SK-N-SH (cell line): ENCODE measurements around the gene DPYSL4. TPM values are rescaled to one million over a fixed set of nuclear protein-coding genes. Genes with fewer than 3 reads are reported as not detected.

Experiments
- CTCF ChIA-PET: fragments of 300-600, 350-600 bp; formaldehyde crosslinking; extraction: SDS; loops from one replicate; lab custom pipeline; 2021; lab: Yijun Ruan, JAX
- POLR2A ChIA-PET: fragments of 350-600 bp; sonication (Branson Sonifier 250); formaldehyde crosslinking; extraction: SDS; loops from one replicate; lab custom pipeline; 2020; ENCODE audit warnings: antibody characterized with exemption, inconsistent platforms; lab: Yijun Ruan, JAX
- DNase-seq: peaks from one replicate; pipeline ENCODE4 v3.0.0; 2012
- H2AFZ ChIP-seq: fragments of 200-600 bp; sonication (generic); 2 replicates; pipeline ENCODE4 v1.8.1; 2016; ENCODE audit warnings: antibody characterized with exemption, mild to moderate bottlenecking, low read depth
- H3F3A ChIP-seq: fragments of 200-600 bp; sonication (generic); replicated peaks from 2 replicates; pipeline ENCODE3; 2016; ENCODE audit warnings: antibody characterized with exemption, mild to moderate bottlenecking; ENCODE audit not compliant: insufficient read depth
- H3K27ac ChIP-seq, 2 experiments: fragments of 200-500 bp in 1 of 2; fragments of 200-600 bp in 1 of 2; sonication (Bioruptor generic) in 1 of 2; sonication (generic), shearing (Covaris generic) in 1 of 2; 2 replicates each; pipeline versions ENCODE4 v1.5.1 to v1.6.1; 2014 to 2016; ENCODE audit warnings: low read depth in 2 of 2, inconsistent platforms in 1 of 2, low read length in 1 of 2, mild to moderate bottlenecking in 1 of 2, mixed read lengths in 1 of 2
- H3K27me3 ChIP-seq: fragments of 200-600 bp; sonication (generic), shearing (Covaris generic); 2 replicates; pipeline ENCODE4 v1.6.1; 2016; ENCODE audit warnings: mixed run types; ENCODE audit not compliant: insufficient read depth
- H3K36me3 ChIP-seq, 2 experiments: fragments of 200-500 bp in 1 of 2; fragments of 200-600 bp in 1 of 2; sonication (Bioruptor generic) in 1 of 2; sonication (generic) in 1 of 2; replicated peaks in 1 of 2; 2 replicates each; pipeline versions ENCODE3 to v1.5.1; 2014 to 2016; ENCODE audit warnings: low read length in 1 of 2, mild to moderate bottlenecking in 1 of 2; ENCODE audit not compliant: insufficient read depth in 2 of 2, control insufficient read depth in 1 of 2
- H3K4me1 ChIP-seq, 2 experiments: fragments of 200-500 bp in 1 of 2; fragments of 200-600 bp in 1 of 2; sonication (Bioruptor generic) in 1 of 2; sonication (generic), shearing (Covaris generic) in 1 of 2; 2 replicates each; pipeline versions ENCODE4 v1.5.1 to v1.6.1; 2014 to 2016; ENCODE audit warnings: low read depth in 1 of 2, low read length in 1 of 2, mixed run types in 1 of 2; ENCODE audit not compliant: insufficient read depth in 2 of 2, control insufficient read depth in 1 of 2
- H3K4me2 ChIP-seq: fragments of 200-600 bp; sonication (generic), shearing (Covaris generic); 2 replicates; pipeline ENCODE4 v1.6.1; 2017; ENCODE audit warnings: mixed run types
- H3K4me3 ChIP-seq, 2 experiments: fragments of 200-500 bp in 1 of 2; fragments of 200-600 bp in 1 of 2; sonication (Bioruptor generic) in 1 of 2; sonication (generic), shearing (Covaris generic) in 1 of 2; 2 replicates each; pipeline versions ENCODE4 v1.5.1 to v1.8.1; 2014 to 2016; ENCODE audit warnings: low read depth in 2 of 2, inconsistent platforms in 1 of 2, low read length in 1 of 2, mild to moderate bottlenecking in 1 of 2, mixed read lengths in 1 of 2, moderate library complexity in 1 of 2
- H3K79me2 ChIP-seq: fragments of 200-600 bp; sonication (generic); 2 replicates; pipeline ENCODE4 v1.8.1; 2017; ENCODE audit warnings: mild to moderate bottlenecking; ENCODE audit not compliant: insufficient read depth
- H3K9ac ChIP-seq: fragments of 200-600 bp; sonication (generic); 2 replicates; pipeline ENCODE4 v1.6.1; 2017; ENCODE audit warnings: mixed run types
- H3K9me2 ChIP-seq: fragments of 200-600 bp; sonication (generic); 2 replicates; pipeline ENCODE4 v1.6.1; 2017; ENCODE audit warnings: mixed run types
- H3K9me3 ChIP-seq: fragments of 200-600 bp; sonication (generic); 2 replicates; pipeline ENCODE4 v1.6.1; 2017; ENCODE audit warnings: mixed run types, mild to moderate bottlenecking, moderate library complexity
- H4K20me1 ChIP-seq: fragments of 200-600 bp; sonication (generic); 2 replicates; pipeline ENCODE4 v1.6.1; 2017; ENCODE audit warnings: mild to moderate bottlenecking, mixed run types; ENCODE audit not compliant: insufficient read depth
- CHD2 ChIP-seq: fragments of 150-350 bp; IDR thresholded peaks from 2 replicates; pipeline ENCODE4 v1.6.1; 2018; ENCODE audit warnings: low read length; ENCODE audit not compliant: partially characterized antibody
- EP300 ChIP-seq, 2 experiments: IDR thresholded peaks; 2 replicates each; pipeline versions ENCODE4 v1.4.0 to v1.6.1; 2012; ENCODE audit warnings: borderline replicate concordance in 1 of 2, low read depth in 1 of 2, low read length in 1 of 2
- EZH2phosphoT487 ChIP-seq: fragments of 200-600 bp; sonication (generic); IDR thresholded peaks from 2 replicates; pipeline ENCODE4 v1.6.1; 2017; ENCODE audit warnings: low read depth, mixed run types, mild to moderate bottlenecking, antibody characterized with exemption, moderate library complexity, borderline replicate concordance
- FOSL2 ChIP-seq: IDR thresholded peaks from 2 replicates; pipeline ENCODE4 v1.4.0; 2012; ENCODE audit warnings: low read depth, mild to moderate bottlenecking, moderate library complexity, borderline replicate concordance
- FOXM1 ChIP-seq: IDR thresholded peaks from 2 replicates; pipeline ENCODE4 v1.4.0; 2012; ENCODE audit warnings: low read depth, mild to moderate bottlenecking
- GATA2 ChIP-seq: sonication (generic); formaldehyde crosslinking; IDR thresholded peaks from 2 replicates; pipeline ENCODE4 v1.5.0; 2020; ENCODE audit warnings: mild to moderate bottlenecking, missing genetic modification reagents
- NFIC ChIP-seq: IDR thresholded peaks from 2 replicates; pipeline ENCODE4 v1.4.0; 2012; ENCODE audit warnings: borderline replicate concordance
- POLR2AphosphoS5 ChIP-seq: IDR thresholded peaks from 2 replicates; pipeline ENCODE4 v1.6.1; 2012; ENCODE audit warnings: low read depth, low read length
- RCOR1 ChIP-seq: fragments of 150-350 bp; IDR thresholded peaks from 2 replicates; pipeline ENCODE4 v1.6.1; 2017; ENCODE audit warnings: antibody characterized with exemption, low read length
- REST ChIP-seq: IDR thresholded peaks from 2 replicates; pipeline ENCODE4 v1.6.1; 2012; ENCODE audit warnings: mild to moderate bottlenecking, low read depth, low read length, moderate library complexity
- RFX5 ChIP-seq: IDR thresholded peaks from 2 replicates; pipeline ENCODE4 v1.6.1; 2012; ENCODE audit warnings: mild to moderate bottlenecking, improper control_type of control experiment, low read length
- SIN3A ChIP-seq: IDR thresholded peaks from 2 replicates; pipeline ENCODE4 v1.6.1; 2012; ENCODE audit warnings: low read depth, mild to moderate bottlenecking, low read length, moderate library complexity, borderline replicate concordance
- TAF1 ChIP-seq: IDR thresholded peaks from 2 replicates; pipeline ENCODE4 v1.6.1; 2012; ENCODE audit warnings: low read depth, mild to moderate bottlenecking, low read length, moderate library complexity, borderline replicate concordance
- TEAD4 ChIP-seq: IDR thresholded peaks from 2 replicates; pipeline ENCODE4 v1.4.0; 2012; ENCODE audit warnings: mild to moderate bottlenecking, borderline replicate concordance; ENCODE audit not compliant: insufficient read depth
- ZBTB33 ChIP-seq: IDR thresholded peaks from 2 replicates; pipeline ENCODE4 v1.4.0; 2012; ENCODE audit warnings: low read depth, borderline replicate concordance
- WGBS: methylation state at CpG from one replicate; pipeline ENCODE4 v1.1.6; 2017; ENCODE audit warnings: low lambda C conversion rate; 5-methylcytosine and 5-hydroxymethylcytosine counted together
- polyA plus RNA-seq, 3 experiments: library from polyadenylated mRNA; depleted of rRNA; stranded (reverse); fragments of >200 nt; gene quantifications; 2 replicates each; pipeline ENCODE4 v1.2.3, GENCODE V29; 2012
- TF ChIP-seq, protein P1 (sequence below): fragments of 150-350 bp; IDR thresholded peaks from 2 replicates; pipeline ENCODE4 v1.6.1; 2016; ENCODE audit warnings: mild to moderate bottlenecking, low read depth, low read length
- TF ChIP-seq, protein P2 (sequence below): IDR thresholded peaks from 2 replicates; pipeline ENCODE4 v1.4.0; 2012; ENCODE audit warnings: low read depth, borderline replicate concordance

DPYSL4 gene
- polyA plus RNA-seq, 1 of the 3 experiments (the other 2 are of a cell fraction) = 21.8 TPM

DNA sequence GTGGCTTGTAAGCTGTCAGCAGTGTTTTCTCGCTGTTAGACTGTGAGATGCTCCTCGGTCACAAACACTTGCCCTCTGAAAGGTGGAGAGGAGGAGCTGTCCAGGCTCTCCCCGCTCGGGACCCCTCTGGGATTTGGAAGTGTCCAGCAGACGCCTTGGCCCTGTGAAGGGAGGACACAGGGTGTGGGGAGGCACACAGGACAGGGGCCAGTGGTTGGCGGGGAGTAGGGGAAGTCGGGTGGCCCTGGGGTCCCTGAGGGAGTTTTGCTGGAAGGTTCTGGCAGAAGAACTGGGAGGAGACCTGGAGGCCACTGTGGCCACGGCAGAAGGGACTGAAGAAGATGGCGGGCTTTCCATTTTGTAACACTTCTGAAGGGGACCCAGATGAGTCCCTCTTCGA lies 47.2 kb upstream of the DPYSL4 start:
- no peak overlapping the region for H3K9ac ChIP-seq
- TF ChIP-seq NFIC = no peak
- no peak for TF ChIP-seq CHD2
- TF ChIP-seq, all 33 proteins: peak for 0
- ChIA-PET POLR2A (no interaction called here), CTCF (interaction anchor here (5.4 kb wide), 1 partner anchor 9 kb away, joined by 65 read pairs; no protein-coding TSS in a partner anchor)
- H3K4me2 ChIP-seq = no peak overlapping the region
- H2AFZ ChIP-seq = no peak overlapping the region
- no peak for DNase-seq
- H3K4me1 ChIP-seq = no peaks in the 10 kb centered on the region; a peak in 1 of 4 replicates
- 60% methylated on average over 10 of the region's 10 CpGs for WGBS
- H3K36me3 ChIP-seq = no peaks in the 10 kb centered on the region
- H3K9me2 ChIP-seq = no peaks in the 10 kb centered on the region
- no peaks in the 10 kb centered on the region for H4K20me1 ChIP-seq
- H3F3A ChIP-seq = no peaks in the 10 kb centered on the region
- no peak overlapping the region for H3K27ac ChIP-seq
- H3K27me3 ChIP-seq = no peaks in the 10 kb centered on the region
- H3K79me2 ChIP-seq = no peaks in the 10 kb centered on the region
- H3K4me3 ChIP-seq = no peak overlapping the region
- H3K9me3 ChIP-seq = no peaks in the 10 kb centered on the region

GRCh38 chr10:132140167-132140925 lies 46.4 kb upstream of the DPYSL4 start:
- Histone ChIP-seq H2AFZ (no peak overlapping the region), H3K9me3 (no peaks in the 10 kb centered on the region), H3K36me3 (no peaks in the 10 kb centered on the region), H3K4me1 (no peaks in the 10 kb centered on the region; a peak in 1 of 4 replicates), H3K9me2 (no peaks in the 10 kb centered on the region), H3K4me2 (no peak overlapping the region), H3K27me3 (no peaks in the 10 kb centered on the region), H3K27ac (no peak overlapping the region), H3K4me3 (no peak overlapping the region), H4K20me1 (no peaks in the 10 kb centered on the region), H3K9ac (no peak overlapping the region), H3F3A (no peaks in the 10 kb centered on the region), H3K79me2 (no peaks in the 10 kb centered on the region)
- ChIA-PET CTCF (interaction anchor here (2.9 to 5.4 kb wide), 3 partner anchors 9 to 39 kb away, joined by 16 to 65 read pairs (median 27); no protein-coding TSS in a partner anchor), POLR2A (no interaction called here)
- 85% methylated on average over 25 of the region's 42 CpGs for WGBS
- no peak for DNase-seq
- TF ChIP-seq GATA2 (CRISPR knock-in tag) = no peak
- no peak for TF ChIP-seq CHD2
- TF ChIP-seq SIN3A = no peak
- no peak for TF ChIP-seq EP300 (IDR thresholded peaks at IDR 0.05; ENCODE audit: borderline replicate concordance in 1 of 2, low read depth in 1 of 2, low read length in 1 of 2)
- TF ChIP-seq POLR2AphosphoS5 = no peak
- no peak for TF ChIP-seq RCOR1
- TF ChIP-seq, protein P1, sequence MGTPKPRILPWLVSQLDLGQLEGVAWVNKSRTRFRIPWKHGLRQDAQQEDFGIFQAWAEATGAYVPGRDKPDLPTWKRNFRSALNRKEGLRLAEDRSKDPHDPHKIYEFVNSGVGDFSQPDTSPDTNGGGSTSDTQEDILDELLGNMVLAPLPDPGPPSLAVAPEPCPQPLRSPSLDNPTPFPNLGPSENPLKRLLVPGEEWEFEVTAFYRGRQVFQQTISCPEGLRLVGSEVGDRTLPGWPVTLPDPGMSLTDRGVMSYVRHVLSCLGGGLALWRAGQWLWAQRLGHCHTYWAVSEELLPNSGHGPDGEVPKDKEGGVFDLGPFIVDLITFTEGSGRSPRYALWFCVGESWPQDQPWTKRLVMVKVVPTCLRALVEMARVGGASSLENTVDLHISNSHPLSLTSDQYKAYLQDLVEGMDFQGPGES = no peak
- TF ChIP-seq REST = no peak
- TF ChIP-seq TAF1 = no peak
- TF ChIP-seq ZBTB33 = no peak
- TF ChIP-seq RFX5 = no peak
- TF ChIP-seq EZH2phosphoT487 = no peak
- TF ChIP-seq TEAD4 = no peak
- TF ChIP-seq FOSL2 = no peak
- TF ChIP-seq FOXM1 = no peak
- TF ChIP-seq, protein P2, sequence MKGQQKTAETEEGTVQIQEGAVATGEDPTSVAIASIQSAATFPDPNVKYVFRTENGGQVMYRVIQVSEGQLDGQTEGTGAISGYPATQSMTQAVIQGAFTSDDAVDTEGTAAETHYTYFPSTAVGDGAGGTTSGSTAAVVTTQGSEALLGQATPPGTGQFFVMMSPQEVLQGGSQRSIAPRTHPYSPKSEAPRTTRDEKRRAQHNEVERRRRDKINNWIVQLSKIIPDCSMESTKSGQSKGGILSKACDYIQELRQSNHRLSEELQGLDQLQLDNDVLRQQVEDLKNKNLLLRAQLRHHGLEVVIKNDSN = no peak
